A549 (cell line): Measurements from ENCODE around the gene RPS10. TPM values are rescaled to one million over a fixed set of nuclear protein-coding genes. Genes with fewer than 3 reads are reported as not detected.

Source experiments
- ATAC-seq, 2 experiments: fragments of 200-7000 bp in 1 of 2; fragments of >200 bp in 1 of 2; cut with Nextera tagmentation in 1 of 2; cut with Tn5 transposase in 1 of 2; 3 replicates each; pipeline versions ENCODE4 v1.8.0 to v1.9.1; 2018 to 2020; ENCODE audit warnings: mild to moderate bottlenecking in 1 of 2, moderate library complexity in 1 of 2
- CTCF ChIA-PET: fragments of 300-600 bp; sonication (Branson Sonifier 250); formaldehyde crosslinking; extraction: SDS; loops from one replicate; lab custom pipeline; 2021; ENCODE audit warnings: antibody characterized with exemption, inconsistent platforms; lab: Yijun Ruan, JAX
- POLR2A ChIA-PET: fragments of 350-600 bp; formaldehyde crosslinking; extraction: SDS; loops from one replicate; lab custom pipeline; 2021; ENCODE audit warnings: antibody characterized with exemption, inconsistent platforms; lab: Yijun Ruan, JAX
- DNase-seq, 2 experiments: peaks; one replicate each; pipeline versions ENCODE4 v3.0.0 to v3.0.0-alpha.2; 2011 to 2016; ENCODE audit warnings: low read depth in 1 of 2, low spot score in 1 of 2
- FAIRE-seq: peaks from 2 replicates; lab custom pipeline; 2011; peaks lifted over from hg19 to GRCh38; lab: Jason Lieb, UNC
- H3K27ac ChIP-seq, 2 experiments: fragments of >200 bp; sonication (Bioruptor Twin); formaldehyde crosslinking; 3 replicates each; pipeline ENCODE4 v1.5.1; 2016 to 2017
- H3K4me1 ChIP-seq: fragments of >200 bp; sonication (Bioruptor Twin); formaldehyde crosslinking; 3 replicates; pipeline ENCODE4 v1.6.1; 2016
- H3K4me2 ChIP-seq: fragments of >200 bp; sonication (Bioruptor Twin); formaldehyde crosslinking; 3 replicates; pipeline ENCODE4 v1.6.1; 2016
- H3K4me3 ChIP-seq: fragments of >200 bp; sonication (Bioruptor Twin); formaldehyde crosslinking; 3 replicates; pipeline ENCODE4 v1.5.1; 2016
- H3K9me3 ChIP-seq: fragments of >200 bp; sonication (Bioruptor Twin); formaldehyde crosslinking; 3 replicates; pipeline ENCODE4 v1.6.1; 2016
- ATOH8 ChIP-seq: fragments of 250-450 bp; sonication (Bioruptor Pico); IDR thresholded peaks from 2 replicates; pipeline ENCODE4 v1.5.0; 2020; ENCODE audit warnings: low read depth, mild to moderate bottlenecking, moderate library complexity
- BHLHE40 ChIP-seq: IDR thresholded peaks from 2 replicates; pipeline ENCODE4 v1.6.1; 2012; ENCODE audit warnings: low read depth, low read length, inconsistent platforms
- CBX8 ChIP-seq: fragments of 200-600 bp; sonication (generic); IDR thresholded peaks from 2 replicates; pipeline ENCODE4 v1.6.1; 2016
- CEBPB ChIP-seq, 2 experiments: fragments of >200 bp in 1 of 2; sonication (Bioruptor Twin) in 1 of 2; formaldehyde crosslinking in 1 of 2; IDR thresholded peaks; 2 replicates each; pipeline ENCODE4 v1.6.1; 2012 to 2016
- CTCF ChIP-seq: fragments of >200 bp; sonication (Bioruptor Twin); formaldehyde crosslinking; IDR thresholded peaks from 3 replicates; pipeline ENCODE4 v1.5.1; 2016
- EHF ChIP-seq: fragments of 250-450 bp; sonication (Bioruptor Pico); IDR thresholded peaks from 2 replicates; pipeline ENCODE4 v1.5.0; 2020; ENCODE audit warnings: mild to moderate bottlenecking
- EP300 ChIP-seq, 2 experiments: fragments of >200 bp; sonication (Bioruptor Twin); formaldehyde crosslinking; IDR thresholded peaks; 2 replicates in 1 of 2; 3 replicates in 1 of 2; pipeline ENCODE4 v1.6.1; 2016 to 2017
- FOXS1 ChIP-seq: fragments of 250-450 bp; sonication (Bioruptor Pico); IDR thresholded peaks from 2 replicates; pipeline ENCODE4 v1.5.0; 2020; ENCODE audit warnings: mild to moderate bottlenecking, moderate library complexity
- HDAC2 ChIP-seq: fragments of 200-600 bp; sonication (generic); IDR thresholded peaks from 2 replicates; pipeline ENCODE4 v1.6.1; 2016
- HMGXB4 ChIP-seq: fragments of 250-450 bp; sonication (Bioruptor Pico); IDR thresholded peaks from 2 replicates; pipeline ENCODE4 v1.5.0; 2021; ENCODE audit warnings: mild to moderate bottlenecking, moderate library complexity, borderline replicate concordance
- HOXB13 ChIP-seq: fragments of 250-450 bp; sonication (Bioruptor Pico); IDR thresholded peaks from 2 replicates; pipeline ENCODE4 v1.5.0; 2020; ENCODE audit warnings: low read depth, mild to moderate bottlenecking, moderate library complexity
- JUN ChIP-seq, 2 experiments: fragments of >200 bp; sonication (Bioruptor Twin); formaldehyde crosslinking; IDR thresholded peaks; 2 replicates in 1 of 2; 3 replicates in 1 of 2; pipeline ENCODE4 v1.6.1; 2016 to 2017
- JUNB ChIP-seq: fragments of >200 bp; sonication (Bioruptor Twin); formaldehyde crosslinking; IDR thresholded peaks from 2 replicates; pipeline ENCODE4 v1.6.1; 2016
- NPAS2 ChIP-seq: fragments of 250-450 bp; sonication (Bioruptor Pico); IDR thresholded peaks from 2 replicates; pipeline ENCODE4 v1.8.0; 2022; ENCODE audit warnings: mild to moderate bottlenecking, moderate library complexity, borderline replicate concordance
- NR3C1 ChIP-seq: fragments of >200 bp; sonication (Bioruptor Twin); formaldehyde crosslinking; IDR thresholded peaks from 3 replicates; pipeline ENCODE4 v1.6.1; 2017
- POLR2A ChIP-seq: IDR thresholded peaks from 2 replicates; pipeline ENCODE4 v1.6.1; 2012; ENCODE audit warnings: mild to moderate bottlenecking, low read length
- RARB ChIP-seq: fragments of 250-450 bp; sonication (Bioruptor Pico); IDR thresholded peaks from 2 replicates; pipeline ENCODE4 v1.8.0; 2021; ENCODE audit warnings: mild to moderate bottlenecking, moderate library complexity
- RCOR1 ChIP-seq: fragments of 150-350 bp; IDR thresholded peaks from 2 replicates; pipeline ENCODE4 v1.6.1; 2014; ENCODE audit warnings: antibody characterized with exemption, low read length, low read depth
- RFX5 ChIP-seq: fragments of 450-650 bp; IDR thresholded peaks from 2 replicates; pipeline ENCODE4 v1.7.1; 2014; ENCODE audit warnings: antibody characterized with exemption, mild to moderate bottlenecking, moderate library complexity
- SMC3 ChIP-seq: fragments of >200 bp; sonication (Bioruptor Twin); formaldehyde crosslinking; IDR thresholded peaks from 3 replicates; pipeline ENCODE4 v1.6.1; 2018; ENCODE audit warnings: inconsistent platforms
- TP53 ChIP-seq: fragments of 250-450 bp; sonication (Bioruptor Pico); IDR thresholded peaks from 2 replicates; pipeline ENCODE4 v1.5.0; 2021; ENCODE audit warnings: mild to moderate bottlenecking, moderate library complexity
- USF2 ChIP-seq: fragments of 450-650 bp; IDR thresholded peaks from 2 replicates; pipeline ENCODE4 v1.6.1; 2014; ENCODE audit warnings: antibody characterized with exemption
- ZFP36 ChIP-seq: fragments of 450-650 bp; IDR thresholded peaks from 2 replicates; pipeline ENCODE4 v1.6.1; 2014; ENCODE audit warnings: borderline replicate concordance; ENCODE audit not compliant: partially characterized antibody
- ZSCAN20 ChIP-seq: fragments of 250-450 bp; sonication (Bioruptor Pico); IDR thresholded peaks from 2 replicates; pipeline ENCODE4 v1.8.0; 2022; ENCODE audit warnings: mild to moderate bottlenecking, moderate library complexity
- WGBS: methylation state at CpG from one replicate; pipeline ENCODE4 v1.1.6; 2017; ENCODE audit errors: missing lambda C conversion rate; 5-methylcytosine and 5-hydroxymethylcytosine counted together
- polyA plus RNA-seq, 4 experiments: library from polyadenylated mRNA; depleted of rRNA in 3 of 4; stranded (reverse); fragments of >200 nt; fragmentation: RNase III in 1 of 4; extraction: RNeasy Plus Mini Kit Qiagen cat#74134 plus additional on column Dnase treatment in 1 of 4; gene quantifications; 2 replicates in 3 of 4; 3 replicates in 1 of 4; pipeline ENCODE4 v1.2.3, GENCODE V29; 2011 to 2017

RPS10 gene
- polyA plus RNA-seq, 2 of the 4 experiments (the other 2 are of a cell fraction), result 1,532 to 1,783 TPM

GRCh38 chr6:34441526-34441925, 15.7 kb upstream of the RPS10 start:
- 48% methylated on average over 5 of the region's 5 CpGs for WGBS
- no peak for ATAC-seq
- POLR2A ChIA-PET, result no interaction called here

GRCh38 chr6:34439442-34439841, 13.6 kb upstream of the RPS10 start:
- WGBS, result 83% methylated on average over 2 of the region's 3 CpGs
- H3K9me3 ChIP-seq, result no peaks in the 10 kb centered on the region
- ChIA-PET CTCF (interaction anchor here (0.6 to 1.3 kb wide), 4 partner anchors 10 to 303 kb away, joined by 3 to 4 read pairs (median 3); no protein-coding TSS in a partner anchor), POLR2A (no interaction called here)
- no peaks in the 10 kb centered on the region for H3K4me1 ChIP-seq
- H3K27ac ChIP-seq, result no peak overlapping the region
- DNase-seq, result no peak
- no peak for ATAC-seq
- TF ChIP-seq RARB, result no peak
- no peak for TF ChIP-seq NPAS2 (CRISPR knock-in tag)
- TF ChIP-seq RFX5, result no peak
- no peak for TF ChIP-seq SMC3
- no peak for TF ChIP-seq ZFP36
- no peak for TF ChIP-seq ATOH8 (CRISPR knock-in tag)
- TF ChIP-seq CTCF, result no peak
- TF ChIP-seq CBX8, result no peak
- no peak for TF ChIP-seq HOXB13
- TF ChIP-seq EP300 (IDR thresholded peaks at IDR 0.05), result no peak
- no peak for TF ChIP-seq BHLHE40
- TF ChIP-seq CEBPB (IDR thresholded peaks at IDR 0.05), result no peak
- TF ChIP-seq FOXS1 (CRISPR knock-in tag), result no peak
- TF ChIP-seq JUN (IDR thresholded peaks at IDR 0.05), result no peak
- no peak for TF ChIP-seq USF2
- H3K4me3 ChIP-seq, result no peak overlapping the region
- no peak overlapping the region for H3K4me2 ChIP-seq
- FAIRE-seq, result no peak

More at GRCh38 chr6:34441526-34441925, 15.7 kb upstream of the RPS10 start:
- DNase-seq (no peak), FAIRE-seq (no peak)
- no peak overlapping the region for H3K4me2 ChIP-seq
- TF ChIP-seq HMGXB4 (CRISPR knock-in tag), result no peak
- no peak for TF ChIP-seq RARB
- TF ChIP-seq EHF, result no peak
- no peak for TF ChIP-seq BHLHE40
- TF ChIP-seq CEBPB (IDR thresholded peaks at IDR 0.05), result no peak
- no peak for TF ChIP-seq NR3C1
- no peak for TF ChIP-seq HDAC2
- TF ChIP-seq JUNB, result no peak
- TF ChIP-seq RCOR1, result no peak
- no peak for TF ChIP-seq RFX5
- TF ChIP-seq POLR2A, result no peak
- no peak for TF ChIP-seq TP53 (CRISPR knock-in tag)
- TF ChIP-seq USF2, result no peak
- TF ChIP-seq JUN (IDR thresholded peaks at IDR 0.05), result no peak
- TF ChIP-seq ZSCAN20 (CRISPR knock-in tag), result no peak
- H3K4me3 ChIP-seq, result no peak overlapping the region
- H3K27ac ChIP-seq, result no peak overlapping the region
- CTCF ChIA-PET, result interaction anchor here (1.4 kb wide), 1 partner anchor 19 kb away, joined by 3 read pairs; no protein-coding TSS in a partner anchor
- H3K4me1 ChIP-seq, result no peaks in the 10 kb centered on the region
- H3K9me3 ChIP-seq, result no peaks in the 10 kb centered on the region
